Measurements from ENCODE around the gene EID3.
"Not testable (repeated sequence)": the region's sequence is repeated elsewhere in the genome, so short reads cannot be mapped to it uniquely, and the experiment has no call there.

EID3 gene

DNA sequence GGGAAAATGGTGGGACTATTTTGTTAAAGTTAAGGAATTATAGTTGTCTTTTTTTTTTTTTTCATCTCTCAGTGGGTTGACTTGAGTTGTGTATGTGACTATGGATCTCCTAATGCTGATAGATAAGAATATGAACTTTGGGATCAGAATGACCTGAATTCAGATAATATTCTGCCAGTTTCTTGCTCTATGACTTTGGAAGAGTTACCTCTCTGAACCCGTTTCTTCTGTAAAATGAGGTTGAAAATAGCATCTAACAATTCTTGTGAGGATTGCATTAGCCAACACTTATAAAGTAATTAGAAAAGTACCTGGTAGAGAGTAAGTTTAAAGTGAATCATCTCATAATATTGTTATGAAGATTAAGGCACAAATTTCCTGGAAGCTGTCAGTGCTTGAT, 18.4 kb downstream of the EID3 start:
- no peaks in the 10 kb centered on the region; the same call in 1 of the 2 replicates for H4K20me1 ChIP-seq (ENCODE audit: insufficient read depth, low read length)
- no peak overlapping the region for H2AFZ ChIP-seq (ENCODE audit: low read depth, low read length)
- H3K27ac ChIP-seq (ENCODE audit: low read length), result no peak overlapping the region
- no peak overlapping the region for H3K9ac ChIP-seq (ENCODE audit: low read length)
- H3K9me3 ChIP-seq (ENCODE audit: insufficient read depth, low read length), result no peaks in the 10 kb centered on the region
- TF ChIP-seq, protein P1, sequence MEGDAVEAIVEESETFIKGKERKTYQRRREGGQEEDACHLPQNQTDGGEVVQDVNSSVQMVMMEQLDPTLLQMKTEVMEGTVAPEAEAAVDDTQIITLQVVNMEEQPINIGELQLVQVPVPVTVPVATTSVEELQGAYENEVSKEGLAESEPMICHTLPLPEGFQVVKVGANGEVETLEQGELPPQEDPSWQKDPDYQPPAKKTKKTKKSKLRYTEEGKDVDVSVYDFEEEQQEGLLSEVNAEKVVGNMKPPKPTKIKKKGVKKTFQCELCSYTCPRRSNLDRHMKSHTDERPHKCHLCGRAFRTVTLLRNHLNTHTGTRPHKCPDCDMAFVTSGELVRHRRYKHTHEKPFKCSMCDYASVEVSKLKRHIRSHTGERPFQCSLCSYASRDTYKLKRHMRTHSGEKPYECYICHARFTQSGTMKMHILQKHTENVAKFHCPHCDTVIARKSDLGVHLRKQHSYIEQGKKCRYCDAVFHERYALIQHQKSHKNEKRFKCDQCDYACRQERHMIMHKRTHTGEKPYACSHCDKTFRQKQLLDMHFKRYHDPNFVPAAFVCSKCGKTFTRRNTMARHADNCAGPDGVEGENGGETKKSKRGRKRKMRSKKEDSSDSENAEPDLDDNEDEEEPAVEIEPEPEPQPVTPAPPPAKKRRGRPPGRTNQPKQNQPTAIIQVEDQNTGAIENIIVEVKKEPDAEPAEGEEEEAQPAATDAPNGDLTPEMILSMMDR (IDR thresholded peaks at IDR 0.05; ENCODE audit: low read depth, low read length), result no peak
- TF ChIP-seq EZH2phosphoT487 (IDR thresholded peaks at IDR 0.05; ENCODE audit: low read depth), result no peak
- H3K79me2 ChIP-seq (ENCODE audit: low read length), result no peaks in the 10 kb centered on the region
- no peaks in the 10 kb centered on the region for H3K27me3 ChIP-seq (ENCODE audit: low read depth, low read length)
- H3K4me3 ChIP-seq (ENCODE audit: low read length), result no peak overlapping the region
- H3K4me1 ChIP-seq (ENCODE audit: low read length), result no peaks in the 10 kb centered on the region
- peaks cover 60% of the 10 kb centered on the region for H3K36me3 ChIP-seq (replicated peaks; ENCODE audit: low read depth, low read length)
- no peak overlapping the region for H3K4me2 ChIP-seq (ENCODE audit: low read length)

DNA sequence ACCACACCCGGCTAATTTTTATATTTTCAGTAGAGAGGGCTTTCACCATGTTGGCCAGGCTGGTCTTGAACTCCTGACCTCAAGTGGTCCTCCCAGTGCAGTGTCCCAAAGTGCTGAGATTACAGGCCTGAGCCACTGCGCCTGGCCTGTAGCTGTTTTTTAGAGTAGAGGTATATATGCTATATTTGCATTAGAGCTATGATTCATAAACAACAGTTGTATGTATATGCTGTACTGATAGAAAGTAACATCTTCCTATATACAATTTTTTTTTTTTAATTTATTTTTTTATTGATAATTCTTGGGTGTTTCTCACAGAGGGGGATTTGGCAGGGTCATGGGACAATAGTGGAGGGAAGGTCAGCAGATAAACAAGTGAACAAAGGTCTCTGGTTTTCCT, 19.0 kb downstream of the EID3 start:
- not testable (repeated sequence) for H3K27ac ChIP-seq (ENCODE audit: low read length); H3K27me3 ChIP-seq (ENCODE audit: low read depth, low read length); H3K9ac ChIP-seq (ENCODE audit: low read length); H3K4me2 ChIP-seq (ENCODE audit: low read length); H4K20me1 ChIP-seq (ENCODE audit: insufficient read depth, low read length); H3K79me2 ChIP-seq (ENCODE audit: low read length); H2AFZ ChIP-seq (ENCODE audit: low read depth, low read length); H3K4me1 ChIP-seq (ENCODE audit: low read length); H3K4me3 ChIP-seq (ENCODE audit: low read length); H3K9me3 ChIP-seq (ENCODE audit: insufficient read depth, low read length)
- peaks cover 60% of the 10 kb centered on the region for H3K36me3 ChIP-seq (replicated peaks; ENCODE audit: low read depth, low read length)

DNA sequence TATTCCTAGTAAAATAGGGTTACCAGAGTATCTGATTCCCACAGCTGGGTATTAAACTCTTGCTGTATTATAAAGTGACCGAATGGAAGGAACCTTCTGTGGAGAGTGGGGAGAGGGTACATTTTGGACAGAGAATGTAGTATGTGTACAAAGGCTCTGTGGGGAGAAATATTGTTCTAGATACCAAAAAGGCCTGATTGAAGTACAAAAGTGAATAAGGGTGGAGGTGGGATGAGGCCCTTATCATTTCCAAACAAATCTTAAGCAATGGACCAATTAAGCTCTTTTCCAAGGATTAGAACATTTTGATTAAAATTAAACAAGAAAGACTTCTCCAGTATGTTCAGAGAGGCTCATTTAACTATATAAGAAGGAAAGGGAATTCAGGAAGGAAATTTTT, 20.4 kb downstream of the EID3 start:
- Histone ChIP-seq H3K79me2 (ENCODE audit: low read length) (no peaks in the 10 kb centered on the region), H3K36me3 (replicated peaks; ENCODE audit: low read depth, low read length) (peaks cover 61% of the 10 kb centered on the region), H3K27ac (ENCODE audit: low read length) (no peak overlapping the region), H3K27me3 (ENCODE audit: low read depth, low read length) (no peaks in the 10 kb centered on the region), H3K9ac (ENCODE audit: low read length) (no peak overlapping the region), H3K9me3 (ENCODE audit: insufficient read depth, low read length) (no peaks in the 10 kb centered on the region), H3K4me2 (ENCODE audit: low read length) (no peak overlapping the region), H3K4me3 (ENCODE audit: low read length) (no peak overlapping the region), H4K20me1 (ENCODE audit: insufficient read depth, low read length) (no peaks in the 10 kb centered on the region; the same call in 1 of the 2 replicates), H2AFZ (ENCODE audit: low read depth, low read length) (no peak overlapping the region), H3K4me1 (ENCODE audit: low read length) (no peaks in the 10 kb centered on the region)
- TF ChIP-seq, protein P1 (IDR thresholded peaks at IDR 0.05; ENCODE audit: low read depth, low read length), result no peak
- TF ChIP-seq EZH2phosphoT487 (IDR thresholded peaks at IDR 0.05; ENCODE audit: low read depth), result no peak

DNA sequence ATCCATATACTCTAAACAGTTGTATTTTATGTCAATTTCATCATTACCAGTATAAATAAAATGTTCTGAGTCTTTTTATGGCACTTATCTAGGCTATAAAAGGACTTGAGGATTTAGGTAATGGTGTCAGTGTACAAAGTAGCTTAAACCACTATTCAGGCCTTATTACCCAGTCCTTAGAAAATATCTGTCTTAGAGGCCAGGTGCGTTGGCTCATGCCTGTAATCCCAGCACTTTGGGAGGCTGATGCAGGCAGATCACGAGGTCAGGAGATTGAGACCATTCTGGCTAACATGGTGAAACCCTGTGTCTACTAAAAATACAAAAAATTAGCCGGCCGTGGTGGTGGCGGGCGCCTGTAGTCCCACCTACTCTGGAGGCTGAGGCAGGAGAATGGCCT, 24.7 kb downstream of the EID3 start:
- not testable (repeated sequence) for H3K4me3 ChIP-seq (ENCODE audit: low read length); H3K9me3 ChIP-seq (ENCODE audit: insufficient read depth, low read length); H4K20me1 ChIP-seq (ENCODE audit: insufficient read depth, low read length); H3K27me3 ChIP-seq (ENCODE audit: low read depth, low read length); H3K79me2 ChIP-seq (ENCODE audit: low read length); H3K27ac ChIP-seq (ENCODE audit: low read length); H3K4me1 ChIP-seq (ENCODE audit: low read length); H2AFZ ChIP-seq (ENCODE audit: low read depth, low read length); H3K9ac ChIP-seq (ENCODE audit: low read length); H3K4me2 ChIP-seq (ENCODE audit: low read length)
- H3K36me3 ChIP-seq (replicated peaks; ENCODE audit: low read depth, low read length), result peaks cover 46% of the 10 kb centered on the region

DNA sequence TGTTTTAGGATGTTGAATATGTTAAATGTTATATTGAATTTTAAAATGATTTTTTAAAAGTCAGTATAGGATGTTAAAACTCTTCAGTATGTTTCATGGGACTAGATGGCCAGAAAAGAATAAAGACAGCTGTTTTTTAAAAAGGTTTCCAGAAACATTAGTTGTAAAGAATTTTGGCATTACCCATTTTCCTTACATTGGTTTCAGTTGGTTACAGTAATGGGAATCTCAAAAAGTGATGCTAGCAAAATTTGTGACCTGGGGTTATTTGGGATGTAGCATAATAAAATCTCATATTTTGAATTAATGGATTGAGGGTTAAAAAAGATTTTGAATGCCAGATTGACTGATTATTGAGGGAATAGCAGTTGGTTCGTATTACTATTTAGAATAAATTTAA, 25.3 kb downstream of the EID3 start:
- Histone ChIP-seq H3K4me3 (ENCODE audit: low read length) (no peak overlapping the region), H3K27me3 (ENCODE audit: low read depth, low read length) (no peaks in the 10 kb centered on the region), H3K9me3 (ENCODE audit: insufficient read depth, low read length) (no peaks in the 10 kb centered on the region), H2AFZ (ENCODE audit: low read depth, low read length) (no peak overlapping the region), H3K4me2 (ENCODE audit: low read length) (no peak overlapping the region), H3K79me2 (ENCODE audit: low read length) (no peaks in the 10 kb centered on the region), H3K4me1 (ENCODE audit: low read length) (peaks cover 3% of the 10 kb centered on the region; the same call in 1 of the 2 replicates), H3K36me3 (replicated peaks; ENCODE audit: low read depth, low read length) (peaks cover 48% of the 10 kb centered on the region), H4K20me1 (ENCODE audit: insufficient read depth, low read length) (no peaks in the 10 kb centered on the region; the same call in 1 of the 2 replicates), H3K9ac (ENCODE audit: low read length) (no peak overlapping the region), H3K27ac (ENCODE audit: low read length) (no peak overlapping the region)
- TF ChIP-seq, protein P1 (IDR thresholded peaks at IDR 0.05; ENCODE audit: low read depth, low read length), result no peak
- TF ChIP-seq EZH2phosphoT487 (IDR thresholded peaks at IDR 0.05; ENCODE audit: low read depth), result no peak
